ENCODE measurements around the gene H2AZ1. TPM values are rescaled to one million over a fixed set of nuclear protein-coding genes. Genes with fewer than 3 reads are reported as not detected.

H2AZ1 gene
- total RNA-seq, 1 experiment from 2014 or later, result 583 TPM

Other genes with a start within 250 kb of the H2AZ1 start
- gene DAPP1, start 133.4 kb downstream of the H2AZ1 start, total RNA-seq (2014; rRNA removed; shearing (Covaris generic); ENCODE audit: low replicate concordance), result not detected in 2 replicates
- gene LAMTOR3, start 55.8 kb downstream of the H2AZ1 start, total RNA-seq (2014; rRNA removed; shearing (Covaris generic); ENCODE audit: low replicate concordance), result 19.2 and 38.2 TPM in 2 replicates
- 6.2 and 14.4 TPM in 2 replicates for gene DNAJB14, start 3.7 kb downstream of the H2AZ1 start, total RNA-seq (2014; rRNA removed; shearing (Covaris generic); ENCODE audit: low replicate concordance)
- gene DDIT4L, start 240.2 kb upstream of the H2AZ1 start, total RNA-seq (2014; rRNA removed; shearing (Covaris generic); ENCODE audit: low replicate concordance), result 0.07 and 0.44 TPM in 2 replicates